ENCODE data around the gene MRAP2. TPM values are rescaled to one million over a fixed set of nuclear protein-coding genes. Genes with fewer than 3 reads are reported as not detected.

MRAP2 gene
- total and polyA plus RNA-seq, 2 of the 13 experiments (the other 11 are each of a cell fraction or from before 2014, with no cell fraction given), result 0.33 to 3.5 TPM

GRCh38 chr6:84095156-84095555, 61.6 kb downstream of the MRAP2 start (continued):
- TF ChIP-seq THRA (CRISPR knock-in tag; IDR thresholded peaks at IDR 0.05; ENCODE audit: borderline replicate concordance) (peak; percentile 25; the same call in 1 of the 2 replicates), MXI1 (IDR thresholded peaks at IDR 0.05; ENCODE audit: borderline replicate concordance, low read depth, low read length) (no peak)

- Histone ChIP-seq H3K79me2 (ENCODE audit: insufficient read depth, low read length) (no peaks in the 10 kb centered on the region), H2AFZ (ENCODE audit: low read length) (no peak overlapping the region), H3K4me2 (ENCODE audit: low read depth, low read length) (no peak overlapping the region), H3K4me1 (ENCODE audit: insufficient read depth, low read length) (no peaks in the 10 kb centered on the region), H3K9me3 (ENCODE audit: low read length) (no peaks in the 10 kb centered on the region), H3K4me3 (replicated peaks in 1 of 3; ENCODE audit: insufficient read depth in 1 of 3, low read depth in 2 of 3, low read length in 3 of 3) (no peak overlapping the region), H4K20me1 (ENCODE audit: insufficient read depth, low read length) (no peaks in the 10 kb centered on the region), H3K27me3 (ENCODE audit: control insufficient read depth in 1 of 2, insufficient read depth in 2 of 2, low read length in 2 of 2) (no peaks in the 10 kb centered on the region), H3K27ac (ENCODE audit: extremely low read length, insufficient read depth, low read length) (no peak overlapping the region), H3K36me3 (replicated peaks in 1 of 2; ENCODE audit: control insufficient read depth in 1 of 2, insufficient read depth in 2 of 2, low read length in 2 of 2) (no peaks in the 10 kb centered on the region), H3K9ac (ENCODE audit: insufficient read depth, low read depth, low read length) (no peak overlapping the region)
- WGBS (ENCODE audit: low lambda C conversion rate), result 4% methylated on average over 1 of the region's 1 CpG
- no peak for TF ChIP-seq ZNF720 (CRISPR knock-in tag; IDR thresholded peaks at IDR 0.05)
- TF ChIP-seq ZNF343 (CRISPR knock-in tag; IDR thresholded peaks at IDR 0.05), result no peak
- no peak for TF ChIP-seq ZNF777 (CRISPR knock-in tag; IDR thresholded peaks at IDR 0.05)
- TF ChIP-seq ZNF235 (CRISPR knock-in tag; IDR thresholded peaks at IDR 0.05; ENCODE audit: borderline replicate concordance), result no peak
- no peak for TF ChIP-seq ZSCAN31 (CRISPR knock-in tag; IDR thresholded peaks at IDR 0.05; ENCODE audit: low read depth)
- no peak for TF ChIP-seq ZNF180 (CRISPR knock-in tag; IDR thresholded peaks at IDR 0.05; ENCODE audit: borderline replicate concordance, low read depth)
- TF ChIP-seq FIP1L1 (IDR thresholded peaks at IDR 0.05; ENCODE audit: borderline replicate concordance, insufficient read depth, low read depth, low read length), result no peak
- TF ChIP-seq GLI4 (CRISPR knock-in tag; IDR thresholded peaks at IDR 0.05; ENCODE audit: borderline replicate concordance), result no peak
- TF ChIP-seq ATF7 (IDR thresholded peaks at IDR 0.05), result no peak
- no peak for TF ChIP-seq ATF7 (CRISPR knock-in tag; IDR thresholded peaks at IDR 0.05)
- TF ChIP-seq ZNF83 (CRISPR knock-in tag; IDR thresholded peaks at IDR 0.05; ENCODE audit: borderline replicate concordance), result no peak
- TF ChIP-seq THAP11 (CRISPR knock-in tag; IDR thresholded peaks at IDR 0.05), result no peak
- TF ChIP-seq CBX2 (IDR thresholded peaks at IDR 0.05; ENCODE audit: low read depth, low read length), result no peak
- TF ChIP-seq CBX2 (CRISPR knock-in tag; IDR thresholded peaks at IDR 0.05; ENCODE audit: low read depth), result no peak
- TF ChIP-seq AGO1 (IDR thresholded peaks at IDR 0.05; ENCODE audit: low read depth, low read length, poor library complexity, severe bottlenecking), result no peak
- TF ChIP-seq SIN3A (IDR thresholded peaks at IDR 0.05; ENCODE audit: borderline replicate concordance, low read depth, low read length), result no peak
- TF ChIP-seq SETDB1 (CRISPR knock-in tag; IDR thresholded peaks at IDR 0.05; ENCODE audit: borderline replicate concordance), result no peak
- TF ChIP-seq HOXA5 (CRISPR knock-in tag; IDR thresholded peaks at IDR 0.05), result no peak
- TF ChIP-seq NKX3-1 (CRISPR knock-in tag; IDR thresholded peaks at IDR 0.05), result no peak
- no peak for TF ChIP-seq SNAPC2 (CRISPR knock-in tag; IDR thresholded peaks at IDR 0.05)
- TF ChIP-seq FOXO4 (CRISPR knock-in tag; conservative IDR thresholded peaks at IDR 0.05), result no peak
- TF ChIP-seq ZNF124 (CRISPR knock-in tag; IDR thresholded peaks at IDR 0.05), result no peak
- FAIRE-seq, result no peak
- intact Hi-C loops (cut with micrococcal nuclease; ENCODE audit: unreplicated experiment), result no loop called here
- no TSS peak for BruUV-seq (replicated peaks)
- CTCF ChIA-PET (ENCODE audit: low intra/inter-chr PET ratio, low total read pairs), result no interaction called here
- in situ Hi-C loops (cut with HindIII; ENCODE audit: extremely low pct_ligation_motif_present, low pct_unique_long_range_greater_than_20kb), result no loop called here
- POLR2A ChIA-PET, result no interaction called here
- ATAC-seq, result no peak
- no peak for DNase-seq (ENCODE audit: low spot score)
Measured at GRCh38 chr6:84103029-84103428, 69.5 kb downstream of the MRAP2 start.
